ENCODE data around the gene SHROOM2.
"Not testable (repeated sequence)": the region's sequence is repeated elsewhere in the genome, so short reads cannot be mapped to it uniquely, and the experiment has no call there.

SHROOM2 gene

GRCh38 chrX:9832811-9833210 is 46.6 kb downstream of the SHROOM2 start:
- DNase-seq: no peak

GRCh38 chrX:9835585-9836210 is 49.5 kb downstream of the SHROOM2 start:
- DNase-seq: no peak

GRCh38 chrX:9842541-9842940 is 56.3 kb downstream of the SHROOM2 start:
- no peak for DNase-seq

- no peak for DNase-seq
These were observed 58.8 kb downstream of the SHROOM2 start for GRCh38 chrX:9844936-9845577.

- no peak for DNase-seq
These were observed 59.3 kb downstream of the SHROOM2 start for GRCh38 chrX:9845578-9845952.

- no peak for DNase-seq
These were observed 60.4 kb downstream of the SHROOM2 start for GRCh38 chrX:9846631-9847030.

- no peak for DNase-seq
These were observed 60.8 kb downstream of the SHROOM2 start for GRCh38 chrX:9847071-9847470.

GRCh38 chrX:9848718-9849479 is 62.7 kb downstream of the SHROOM2 start:
- no peak for DNase-seq

- no peak for DNase-seq
These were observed 65.7 kb downstream of the SHROOM2 start for GRCh38 chrX:9851890-9852289.

- no peak for DNase-seq
These were observed 67.1 kb downstream of the SHROOM2 start for GRCh38 chrX:9853307-9853706.

- no peak for DNase-seq
These were observed 69.5 kb downstream of the SHROOM2 start for GRCh38 chrX:9855561-9856283.

- no peak for DNase-seq
These were observed 70.4 kb downstream of the SHROOM2 start for GRCh38 chrX:9856588-9856987.

- no peak for DNase-seq
These were observed 71.6 kb downstream of the SHROOM2 start for GRCh38 chrX:9857575-9858474.

GRCh38 chrX:9858684-9859083 is 72.5 kb downstream of the SHROOM2 start:
- DNase-seq: not testable (repeated sequence)

GRCh38 chrX:9859711-9860555 is 73.7 kb downstream of the SHROOM2 start:
- no peak for DNase-seq

GRCh38 chrX:9860826-9861225 is 74.6 kb downstream of the SHROOM2 start:
- no peak for DNase-seq

- DNase-seq: no peak
These were observed 75.5 kb downstream of the SHROOM2 start for GRCh38 chrX:9861711-9862110.

- DNase-seq: no peak
These were observed 76.3 kb downstream of the SHROOM2 start for GRCh38 chrX:9862525-9862924.

GRCh38 chrX:9862953-9863352 is 76.7 kb downstream of the SHROOM2 start:
- DNase-seq: no peak

- DNase-seq: no peak
These were observed 77.8 kb downstream of the SHROOM2 start for GRCh38 chrX:9864011-9864410.

- no peak for DNase-seq
These were observed 79.7 kb downstream of the SHROOM2 start for GRCh38 chrX:9865804-9866472.
